Endodermal cell (in vitro differentiated cells): ENCODE data around the gene PTPRN2. TPM values are rescaled to one million over a fixed set of nuclear protein-coding genes. Genes with fewer than 3 reads are reported as not detected.
A peak's percentile ranks its signal among the peaks of the same experiment; 100 is the strongest.
"Not testable (repeated sequence)": the region's sequence is repeated elsewhere in the genome, so short reads cannot be mapped to it uniquely, and the experiment has no call there.

ENCODE experiments used
- DNase-seq: peaks from one replicate; pipeline ENCODE4 v3.0.0-alpha.2; 2017
- H3K27ac ChIP-seq: 2 replicates; pipeline ENCODE4 v1.5.1; 2013; ENCODE audit warnings: mild to moderate bottlenecking, low read depth, low read length, moderate library complexity
- H3K27me3 ChIP-seq: 2 replicates; pipeline ENCODE4 v1.6.1; 2013; ENCODE audit warnings: mild to moderate bottlenecking, low read length, moderate library complexity; ENCODE audit not compliant: insufficient read depth, control insufficient read depth, poor library complexity, severe bottlenecking
- H3K36me3 ChIP-seq: 2 replicates; pipeline ENCODE4 v1.7.0; 2013; ENCODE audit warnings: mild to moderate bottlenecking, low read length, moderate library complexity; ENCODE audit not compliant: control insufficient read depth, insufficient read depth
- H3K4me1 ChIP-seq: one replicate; pipeline ENCODE4 v1.7.0; 2013; ENCODE audit warnings: low read length; ENCODE audit not compliant: control insufficient read depth, insufficient read depth
- H3K4me3 ChIP-seq: 2 replicates; pipeline ENCODE4 v1.5.1; 2013; ENCODE audit warnings: mild to moderate bottlenecking, low read length, moderate library complexity
- H3K9ac ChIP-seq: 2 replicates; pipeline ENCODE4 v1.6.1; 2013; ENCODE audit warnings: mild to moderate bottlenecking, low read length, moderate library complexity; ENCODE audit not compliant: poor library complexity, severe bottlenecking; ENCODE audit errors: extremely low read depth
- H3K9me3 ChIP-seq: 2 replicates; pipeline ENCODE4 v1.6.1; 2013; ENCODE audit warnings: mild to moderate bottlenecking, low read length, moderate library complexity; ENCODE audit not compliant: control insufficient read depth
- H3K27ac Mint-ChIP-seq: 2 replicates; pipeline ENCODE4 v1.8.0; 2020; ENCODE audit warnings: mixed read lengths
- H3K27me3 Mint-ChIP-seq: 2 replicates; pipeline ENCODE4 v1.8.0; 2021; ENCODE audit warnings: mild to moderate bottlenecking, mixed read lengths; ENCODE audit not compliant: insufficient read depth
- H3K36me3 Mint-ChIP-seq: 2 replicates; pipeline ENCODE4 v1.8.0; 2020; ENCODE audit warnings: low read depth, mixed read lengths
- H3K4me1 Mint-ChIP-seq: 2 replicates; pipeline ENCODE4 v1.8.0; 2020; ENCODE audit warnings: mixed read lengths
- H3K4me3 Mint-ChIP-seq: 2 replicates; pipeline ENCODE4 v1.8.0; 2020; ENCODE audit warnings: mild to moderate bottlenecking, moderate library complexity, mixed read lengths
- H3K9me3 Mint-ChIP-seq: 2 replicates; pipeline ENCODE4 v1.8.0; 2020; ENCODE audit warnings: mild to moderate bottlenecking, mixed read lengths
- WGBS, 2 experiments: methylation state at CpG; one replicate each; pipeline versions ENCODE4 v1.1.5 to v1.1.7; 2013; ENCODE audit warnings: missing lambda C conversion rate in 2 of 2, mixed read lengths in 1 of 2; ENCODE audit not compliant: insufficient coverage in 1 of 2, insufficient read length in 1 of 2; 5-methylcytosine and 5-hydroxymethylcytosine counted together
- total RNA-seq, 2 donors: library from RNA; stranded (reverse); fragmentation: NEBNext Ultra II Directional in 1 of 2; extraction: Animal tissue kit (Norgen Biotek cat#: 25700) in 1 of 2; gene quantifications; 2 replicates in 1 of 2; 3 replicates in 1 of 2; pipeline ENCODE4 v1.2.1, GENCODE V29; 2021
- TF ChIP-seq, protein P1 (sequence below): fragments of 200-600 bp; sonication (generic); conservative IDR thresholded peaks from 2 replicates; pipeline ENCODE4 v1.5.0; 2021; ENCODE audit warnings: antibody characterized with exemption, mild to moderate bottlenecking

PTPRN2 gene
- total RNA-seq, 2 donors from 2014 or later, result 0.69 to 1.2 TPM

DNA sequence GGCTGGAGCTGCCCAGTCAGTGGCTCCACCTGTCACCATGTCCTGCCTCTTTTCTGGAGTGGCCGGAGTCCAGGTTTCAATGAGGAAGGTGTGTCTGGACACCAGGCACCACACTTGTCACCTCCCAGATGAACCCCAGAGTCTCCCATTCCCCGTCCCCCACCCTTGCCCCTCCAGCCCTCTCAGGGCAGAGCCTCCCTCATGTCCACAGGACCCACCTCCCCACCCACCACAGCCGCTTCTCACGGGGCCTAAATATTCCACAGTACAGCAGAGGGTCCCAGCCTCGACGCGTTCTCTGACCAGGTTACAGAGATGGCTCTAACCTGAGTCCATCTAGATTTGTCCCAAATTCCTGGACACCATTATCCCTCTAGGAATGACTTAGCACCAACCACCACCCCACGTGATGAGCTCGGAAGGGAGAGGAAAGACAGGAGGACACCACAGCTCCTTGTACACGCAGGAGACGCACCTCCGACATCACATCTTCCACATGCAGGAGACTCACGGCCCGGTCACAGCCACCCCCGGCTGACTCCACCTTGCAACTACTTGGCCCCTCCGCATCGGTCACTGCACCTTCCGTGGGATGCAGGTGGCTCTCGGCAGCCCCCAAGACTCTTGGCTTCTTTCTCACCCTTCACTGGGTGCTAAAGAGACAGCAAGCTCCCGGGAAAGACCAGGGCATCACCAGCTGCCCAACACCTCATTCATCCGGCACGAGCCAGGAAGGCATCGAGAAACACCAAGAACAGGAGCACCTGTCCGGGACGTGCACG, 690.7 kb downstream of the PTPRN2 start:
- 88 to 89% methylated on average over 16 to 26 of the region's 26 CpGs for WGBS, 2 experiments
- H3K4me1 Mint-ChIP-seq, result peaks cover 9% of the 10 kb centered on the region

DNA sequence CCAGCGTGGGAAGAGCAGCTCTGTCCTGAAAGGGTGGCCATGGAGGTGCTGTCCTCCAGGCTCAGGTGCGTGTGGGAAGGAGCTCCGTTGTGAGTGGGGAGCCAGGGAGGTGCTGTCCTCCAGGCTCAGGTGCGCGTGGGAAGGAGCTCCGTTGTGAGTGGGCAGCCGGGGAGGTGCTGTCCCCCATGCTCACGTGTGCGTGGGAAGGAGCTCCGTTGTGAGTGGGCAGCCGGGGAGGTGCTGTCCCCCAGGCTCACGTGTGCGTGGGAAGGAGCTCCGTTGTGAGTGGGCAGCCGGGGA, 691.3 kb downstream of the PTPRN2 start:
- not testable (repeated sequence) for H3K9ac ChIP-seq, H3K4me3 ChIP-seq, H3K27me3 Mint-ChIP-seq, H3K27ac ChIP-seq, H3K9me3 Mint-ChIP-seq, H3K4me1 Mint-ChIP-seq, H3K4me3 Mint-ChIP-seq, H3K36me3 Mint-ChIP-seq, H3K27ac Mint-ChIP-seq, H3K36me3 ChIP-seq, H3K4me1 ChIP-seq, H3K27me3 ChIP-seq
- DNase-seq, result peak; percentile 11
- WGBS, 2 experiments, result 82 to 88% methylated on average over 11 to 15 of the region's 15 CpGs
- peaks cover 80% of the 10 kb centered on the region for H3K9me3 ChIP-seq

More for the DNA sequence above, 690.7 kb downstream of the PTPRN2 start:
- Histone ChIP-seq H3K4me1 (no peaks in the 10 kb centered on the region), H3K27me3 (no peaks in the 10 kb centered on the region), H3K36me3 (no peaks in the 10 kb centered on the region), H3K27ac (no peak overlapping the region), H3K4me3 (no peak overlapping the region), H3K9me3 (peaks cover 76% of the 10 kb centered on the region), H3K9ac (no peak overlapping the region)
- H3K27me3 Mint-ChIP-seq, result peaks cover 3% of the 10 kb centered on the region
- no peak overlapping the region for H3K4me3 Mint-ChIP-seq
- no peak overlapping the region for H3K27ac Mint-ChIP-seq
- no peaks in the 10 kb centered on the region for H3K9me3 Mint-ChIP-seq
- TF ChIP-seq, protein P1, sequence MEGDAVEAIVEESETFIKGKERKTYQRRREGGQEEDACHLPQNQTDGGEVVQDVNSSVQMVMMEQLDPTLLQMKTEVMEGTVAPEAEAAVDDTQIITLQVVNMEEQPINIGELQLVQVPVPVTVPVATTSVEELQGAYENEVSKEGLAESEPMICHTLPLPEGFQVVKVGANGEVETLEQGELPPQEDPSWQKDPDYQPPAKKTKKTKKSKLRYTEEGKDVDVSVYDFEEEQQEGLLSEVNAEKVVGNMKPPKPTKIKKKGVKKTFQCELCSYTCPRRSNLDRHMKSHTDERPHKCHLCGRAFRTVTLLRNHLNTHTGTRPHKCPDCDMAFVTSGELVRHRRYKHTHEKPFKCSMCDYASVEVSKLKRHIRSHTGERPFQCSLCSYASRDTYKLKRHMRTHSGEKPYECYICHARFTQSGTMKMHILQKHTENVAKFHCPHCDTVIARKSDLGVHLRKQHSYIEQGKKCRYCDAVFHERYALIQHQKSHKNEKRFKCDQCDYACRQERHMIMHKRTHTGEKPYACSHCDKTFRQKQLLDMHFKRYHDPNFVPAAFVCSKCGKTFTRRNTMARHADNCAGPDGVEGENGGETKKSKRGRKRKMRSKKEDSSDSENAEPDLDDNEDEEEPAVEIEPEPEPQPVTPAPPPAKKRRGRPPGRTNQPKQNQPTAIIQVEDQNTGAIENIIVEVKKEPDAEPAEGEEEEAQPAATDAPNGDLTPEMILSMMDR, result no peak
- H3K36me3 Mint-ChIP-seq, result no peaks in the 10 kb centered on the region
- peak; percentile 35 for DNase-seq

DNA sequence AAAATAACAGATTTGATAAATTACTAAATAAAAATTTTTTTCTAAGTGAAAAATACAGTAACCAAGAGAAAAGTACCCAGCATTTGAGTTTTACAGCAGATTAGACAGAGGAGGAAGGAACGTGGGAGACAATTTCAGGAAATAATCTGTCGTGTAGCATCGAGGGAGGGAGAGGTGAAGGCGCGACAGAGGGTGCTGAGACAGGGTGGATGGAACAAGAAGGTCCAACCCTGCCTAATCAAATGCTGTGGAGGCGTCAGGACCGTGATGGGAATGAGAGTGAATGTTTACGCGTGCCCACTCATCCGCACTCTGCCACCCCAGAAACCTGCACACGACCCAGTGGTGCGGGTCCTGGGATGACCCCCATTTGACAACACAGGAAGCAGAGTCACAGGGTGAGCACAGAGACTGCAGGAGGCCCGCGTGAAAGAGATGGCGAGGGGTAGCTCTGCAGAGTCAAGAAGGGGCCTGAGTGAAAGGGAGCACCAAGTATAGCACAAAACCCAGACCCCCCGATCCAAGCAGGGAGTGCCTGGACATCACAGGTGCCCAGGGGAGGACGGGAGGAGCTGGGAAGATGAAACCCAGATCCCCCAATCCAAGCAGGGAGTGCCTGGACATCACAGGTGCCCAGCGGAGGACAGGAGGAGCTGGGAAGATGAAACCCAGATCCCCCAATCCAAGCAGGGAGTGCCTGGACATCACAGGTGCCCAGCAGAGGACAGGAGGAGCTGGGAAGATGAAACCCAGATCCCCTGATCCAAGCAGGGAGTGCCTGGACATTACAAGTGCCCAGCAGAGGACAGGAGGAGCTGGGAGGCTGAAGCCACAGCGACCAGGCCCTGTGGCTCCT, 691.9 kb downstream of the PTPRN2 start:
- H3K27me3 Mint-ChIP-seq, result peaks cover 3% of the 10 kb centered on the region
- Histone ChIP-seq H3K27me3 (no peaks in the 10 kb centered on the region), H3K4me1 (no peaks in the 10 kb centered on the region), H3K9ac (no peak overlapping the region), H3K4me3 (no peak overlapping the region), H3K27ac (no peak overlapping the region), H3K36me3 (no peaks in the 10 kb centered on the region), H3K9me3 (peaks cover 80% of the 10 kb centered on the region)
- no peaks in the 10 kb centered on the region for H3K36me3 Mint-ChIP-seq
- 80 to 82% methylated on average over 12 to 19 of the region's 19 CpGs for WGBS, 2 experiments
- no peak overlapping the region for H3K4me3 Mint-ChIP-seq
- TF ChIP-seq, protein P1, result no peak
- peak; percentile 32 for DNase-seq
- H3K9me3 Mint-ChIP-seq, result no peaks in the 10 kb centered on the region
- peaks cover 9% of the 10 kb centered on the region for H3K4me1 Mint-ChIP-seq
- no peak overlapping the region for H3K27ac Mint-ChIP-seq

DNA sequence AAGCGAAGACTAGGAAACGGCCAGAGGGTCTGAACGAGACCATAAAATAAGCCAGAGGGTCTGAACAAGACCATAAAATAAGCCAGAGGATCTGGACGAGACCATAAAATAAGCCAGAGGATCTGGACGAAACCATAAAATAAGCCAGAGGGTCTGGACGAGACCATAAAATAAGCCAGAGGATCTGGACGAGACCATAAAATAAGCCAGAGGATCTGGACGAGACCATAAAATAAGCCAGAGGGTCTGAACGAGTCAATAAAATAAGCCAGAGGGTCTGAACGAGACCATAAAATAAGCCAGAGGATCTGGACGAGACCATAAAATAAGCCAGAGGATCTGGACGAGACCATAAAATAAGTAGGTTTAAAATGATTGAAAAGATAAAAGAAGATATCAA, 692.5 kb downstream of the PTPRN2 start:
- 80 to 83% methylated on average over 9 to 12 of the region's 12 CpGs for WGBS, 2 experiments
- not testable (repeated sequence) for H3K27ac ChIP-seq, H3K4me1 ChIP-seq, H3K36me3 Mint-ChIP-seq, H3K4me3 ChIP-seq, H3K9me3 Mint-ChIP-seq, H3K36me3 ChIP-seq, H3K9ac ChIP-seq, H3K27ac Mint-ChIP-seq, DNase-seq, H3K27me3 Mint-ChIP-seq, H3K4me3 Mint-ChIP-seq, H3K27me3 ChIP-seq, H3K4me1 Mint-ChIP-seq
- H3K9me3 ChIP-seq, result peaks cover 79% of the 10 kb centered on the region
